ENCODE results near the gene ACTR8.

Gene ACTR8

DNA sequence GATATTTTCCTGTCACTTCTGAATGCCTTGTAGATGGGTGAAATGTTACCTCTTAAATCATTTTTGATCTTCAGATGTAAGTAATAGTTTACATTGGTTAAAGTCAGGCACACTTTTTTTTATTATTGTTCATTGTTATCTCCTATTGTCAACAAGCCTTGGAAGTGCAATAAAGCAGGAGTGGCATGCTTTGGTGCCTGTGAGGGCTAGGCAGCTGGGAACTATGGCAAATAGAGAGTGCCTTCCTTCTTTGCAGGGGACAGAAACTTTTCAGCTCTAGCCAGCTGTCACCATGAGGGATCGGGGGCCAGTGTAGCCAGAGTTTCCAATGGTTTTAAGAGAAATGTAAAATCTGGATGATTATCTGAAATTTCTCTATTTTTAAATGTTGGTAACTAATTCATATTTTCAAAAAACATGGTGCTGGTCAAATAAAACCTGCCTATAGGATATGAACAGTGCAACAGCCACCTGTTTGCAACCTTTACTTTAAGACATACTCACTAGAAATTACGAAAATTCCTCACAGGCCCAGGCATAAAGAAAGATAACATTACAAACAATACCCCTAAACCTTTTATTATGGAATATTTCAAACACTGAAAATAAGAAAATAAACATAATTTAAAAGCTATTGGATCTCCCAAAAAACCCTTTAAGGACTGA, 18.8 kb upstream of the ACTR8 start:
- no peak overlapping the region for H3K4me2 ChIP-seq (ENCODE audit: low read depth, low read length, poor library complexity, severe bottlenecking)
- H3K9me2 ChIP-seq (replicated peaks; ENCODE audit: low read depth, low read length) = no peaks in the 10 kb centered on the region
- no peak overlapping the region for H2AFZ ChIP-seq (ENCODE audit: low read length)
- peaks cover 36% of the 10 kb centered on the region for H3K27me3 ChIP-seq (ENCODE audit: insufficient read depth, low read length, poor library complexity, severe bottlenecking)
- H3K4me3 ChIP-seq (ENCODE audit: low read length, poor library complexity, severe bottlenecking) = no peak overlapping the region
- H3K9ac ChIP-seq (ENCODE audit: low read depth, low read length, poor library complexity, severe bottlenecking) = no peak overlapping the region
- no peaks in the 10 kb centered on the region for H3K79me2 ChIP-seq (ENCODE audit: insufficient read depth, low read length)
- no peaks in the 10 kb centered on the region for H3K4me1 ChIP-seq (ENCODE audit: insufficient read depth, low read length, poor library complexity, severe bottlenecking)
- TF ChIP-seq, protein P1, sequence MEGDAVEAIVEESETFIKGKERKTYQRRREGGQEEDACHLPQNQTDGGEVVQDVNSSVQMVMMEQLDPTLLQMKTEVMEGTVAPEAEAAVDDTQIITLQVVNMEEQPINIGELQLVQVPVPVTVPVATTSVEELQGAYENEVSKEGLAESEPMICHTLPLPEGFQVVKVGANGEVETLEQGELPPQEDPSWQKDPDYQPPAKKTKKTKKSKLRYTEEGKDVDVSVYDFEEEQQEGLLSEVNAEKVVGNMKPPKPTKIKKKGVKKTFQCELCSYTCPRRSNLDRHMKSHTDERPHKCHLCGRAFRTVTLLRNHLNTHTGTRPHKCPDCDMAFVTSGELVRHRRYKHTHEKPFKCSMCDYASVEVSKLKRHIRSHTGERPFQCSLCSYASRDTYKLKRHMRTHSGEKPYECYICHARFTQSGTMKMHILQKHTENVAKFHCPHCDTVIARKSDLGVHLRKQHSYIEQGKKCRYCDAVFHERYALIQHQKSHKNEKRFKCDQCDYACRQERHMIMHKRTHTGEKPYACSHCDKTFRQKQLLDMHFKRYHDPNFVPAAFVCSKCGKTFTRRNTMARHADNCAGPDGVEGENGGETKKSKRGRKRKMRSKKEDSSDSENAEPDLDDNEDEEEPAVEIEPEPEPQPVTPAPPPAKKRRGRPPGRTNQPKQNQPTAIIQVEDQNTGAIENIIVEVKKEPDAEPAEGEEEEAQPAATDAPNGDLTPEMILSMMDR (conservative IDR thresholded peaks at IDR 0.05; ENCODE audit: low read length) = no peak
- TF ChIP-seq EZH2phosphoT487 (IDR thresholded peaks at IDR 0.05; ENCODE audit: borderline replicate concordance) = no peak
- H3K36me3 ChIP-seq (ENCODE audit: insufficient read depth, low read length) = no peaks in the 10 kb centered on the region
- no peaks in the 10 kb centered on the region for H3K9me3 ChIP-seq (ENCODE audit: insufficient read depth, low read depth, low read length)
- H4K20me1 ChIP-seq (ENCODE audit: insufficient read depth, low read length, poor library complexity, severe bottlenecking) = no peaks in the 10 kb centered on the region
- no peaks in the 10 kb centered on the region for H3F3A ChIP-seq (ENCODE audit: low read depth)

DNA sequence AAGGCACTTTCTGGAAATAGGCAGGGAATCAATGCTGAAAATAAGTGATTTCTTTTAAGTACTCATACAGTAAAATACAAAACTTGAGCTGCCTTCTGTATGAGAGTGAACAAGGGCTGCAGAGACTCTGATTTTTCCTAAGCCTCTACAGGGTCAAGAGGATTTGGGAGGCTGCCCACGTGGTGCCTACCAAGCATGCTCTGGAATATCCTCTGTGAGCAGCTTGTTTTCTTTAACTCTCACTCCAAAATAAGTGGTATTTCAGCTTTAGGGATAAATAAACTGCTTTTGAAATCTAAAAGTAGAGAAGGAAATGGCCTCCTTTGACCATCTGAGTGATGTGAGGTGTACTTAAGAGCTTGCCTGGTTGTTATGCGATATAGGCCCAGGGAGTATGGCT, 17.8 kb upstream of the ACTR8 start:
- Histone ChIP-seq H3K9ac (ENCODE audit: low read depth, low read length, poor library complexity, severe bottlenecking) (no peak overlapping the region), H3K4me1 (ENCODE audit: insufficient read depth, low read length, poor library complexity, severe bottlenecking) (no peaks in the 10 kb centered on the region), H2AFZ (ENCODE audit: low read length) (no peak overlapping the region), H4K20me1 (ENCODE audit: insufficient read depth, low read length, poor library complexity, severe bottlenecking) (no peaks in the 10 kb centered on the region), H3K36me3 (ENCODE audit: insufficient read depth, low read length) (no peaks in the 10 kb centered on the region), H3K9me3 (ENCODE audit: insufficient read depth, low read depth, low read length) (no peaks in the 10 kb centered on the region), H3K4me3 (ENCODE audit: low read length, poor library complexity, severe bottlenecking) (no peak overlapping the region), H3K79me2 (ENCODE audit: insufficient read depth, low read length) (no peaks in the 10 kb centered on the region), H3K27me3 (ENCODE audit: insufficient read depth, low read length, poor library complexity, severe bottlenecking) (peaks cover 47% of the 10 kb centered on the region), H3F3A (ENCODE audit: low read depth) (no peaks in the 10 kb centered on the region), H3K9me2 (replicated peaks; ENCODE audit: low read depth, low read length) (no peaks in the 10 kb centered on the region), H3K4me2 (ENCODE audit: low read depth, low read length, poor library complexity, severe bottlenecking) (no peak overlapping the region)
- TF ChIP-seq, protein P1 (conservative IDR thresholded peaks at IDR 0.05; ENCODE audit: low read length) = no peak
- TF ChIP-seq EZH2phosphoT487 (IDR thresholded peaks at IDR 0.05; ENCODE audit: borderline replicate concordance) = no peak

DNA sequence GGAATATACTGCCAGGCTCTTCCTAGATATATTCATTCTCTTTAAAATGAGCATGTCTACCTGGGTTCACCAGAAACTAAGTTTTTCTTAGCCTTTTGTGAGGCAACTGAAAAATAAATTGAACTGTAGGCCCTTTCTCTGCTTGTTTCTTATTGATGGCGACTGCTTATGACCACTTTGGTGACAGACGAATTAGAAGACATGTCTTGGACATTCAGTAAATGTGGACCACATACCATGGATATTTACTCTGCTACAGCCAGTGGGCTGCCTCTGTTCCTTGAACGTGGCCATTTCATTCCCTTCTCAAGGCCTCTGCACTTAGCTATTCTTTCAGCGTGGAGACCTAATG, 10.3 kb upstream of the ACTR8 start:
- H3K9me2 ChIP-seq (replicated peaks; ENCODE audit: low read depth, low read length) = no peaks in the 10 kb centered on the region
- TF ChIP-seq, protein P1 (conservative IDR thresholded peaks at IDR 0.05; ENCODE audit: low read length) = no peak
- no peak for TF ChIP-seq EZH2phosphoT487 (IDR thresholded peaks at IDR 0.05; ENCODE audit: borderline replicate concordance)
- peak overlapping the region; percentile 36 for H2AFZ ChIP-seq (ENCODE audit: low read length)
- H3K79me2 ChIP-seq (ENCODE audit: insufficient read depth, low read length) = peaks cover 13% of the 10 kb centered on the region; the same call in 1 of the 2 replicates
- H3F3A ChIP-seq (ENCODE audit: low read depth) = no peaks in the 10 kb centered on the region
- H3K27me3 ChIP-seq (ENCODE audit: insufficient read depth, low read length, poor library complexity, severe bottlenecking) = peaks cover 54% of the 10 kb centered on the region
- peak overlapping the region; percentile 82 for H3K4me3 ChIP-seq (ENCODE audit: low read length, poor library complexity, severe bottlenecking)
- peak overlapping the region; percentile 73 for H3K4me2 ChIP-seq (ENCODE audit: low read depth, low read length, poor library complexity, severe bottlenecking)
- no peaks in the 10 kb centered on the region for H3K9me3 ChIP-seq (ENCODE audit: insufficient read depth, low read depth, low read length)
- peaks cover 13% of the 10 kb centered on the region for H3K4me1 ChIP-seq (ENCODE audit: insufficient read depth, low read length, poor library complexity, severe bottlenecking)
- peak overlapping the region; percentile 53 for H3K9ac ChIP-seq (ENCODE audit: low read depth, low read length, poor library complexity, severe bottlenecking)
- peaks cover 4% of the 10 kb centered on the region for H4K20me1 ChIP-seq (ENCODE audit: insufficient read depth, low read length, poor library complexity, severe bottlenecking)
- no peaks in the 10 kb centered on the region for H3K36me3 ChIP-seq (ENCODE audit: insufficient read depth, low read length)
